Mesodermal cell (in vitro differentiated cells): ENCODE results near the gene PINK1.

Experiments
- H3K27ac ChIP-seq: 2 replicates; pipeline ENCODE4 v1.7.0; 2013; ENCODE audit warnings: mild to moderate bottlenecking, low read depth, low read length, moderate library complexity; ENCODE audit not compliant: severe bottlenecking
- H3K36me3 ChIP-seq: 2 replicates; pipeline ENCODE4 v1.7.1; 2013; ENCODE audit warnings: mild to moderate bottlenecking, low read length, moderate library complexity; ENCODE audit not compliant: control insufficient read depth, insufficient read depth
- H3K4me1 ChIP-seq: one replicate; pipeline ENCODE4 v1.7.1; 2013; ENCODE audit warnings: mild to moderate bottlenecking, low read length; ENCODE audit not compliant: insufficient read depth, control insufficient read depth, poor library complexity, severe bottlenecking
- H3K4me3 ChIP-seq: 2 replicates; pipeline ENCODE4 v1.7.0; 2013; ENCODE audit warnings: low read length, control low read depth, mild to moderate bottlenecking; ENCODE audit not compliant: insufficient read depth, poor library complexity, severe bottlenecking; ENCODE audit errors: extremely low read depth
- H3K9me3 ChIP-seq: 2 replicates; pipeline ENCODE4 v1.7.1; 2013; ENCODE audit warnings: mild to moderate bottlenecking, low read length, moderate library complexity; ENCODE audit not compliant: control insufficient read depth
- WGBS, 2 experiments: methylation state at CpG; one replicate each; pipeline ENCODE4 v1.1.5; 2013; ENCODE audit warnings: missing lambda C conversion rate in 2 of 2; ENCODE audit not compliant: insufficient coverage in 2 of 2; 5-methylcytosine and 5-hydroxymethylcytosine counted together

PINK1 gene

DNA sequence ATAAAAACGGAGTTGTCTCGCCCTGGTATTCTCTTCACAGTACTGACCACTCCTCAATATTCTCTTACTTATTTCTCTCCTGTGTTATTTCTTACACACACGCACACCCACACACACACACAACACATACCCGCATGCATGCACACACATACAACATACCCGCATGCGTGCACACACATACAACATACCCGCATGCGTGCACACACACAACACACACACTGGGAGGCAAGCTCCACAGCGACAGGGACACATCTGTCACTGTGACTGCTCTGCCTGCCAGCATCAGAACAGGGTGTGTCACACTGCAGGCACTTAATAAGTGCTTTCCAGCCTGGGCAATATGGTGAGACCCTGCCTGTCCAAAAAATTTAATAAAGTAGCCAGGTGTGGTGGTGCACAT is 48.7 kb downstream of the PINK1 start:
- H3K4me1 ChIP-seq: no peaks in the 10 kb centered on the region
- H3K4me3 ChIP-seq: no peak overlapping the region
- H3K36me3 ChIP-seq: no peaks in the 10 kb centered on the region
- no peak overlapping the region for H3K27ac ChIP-seq
- no peaks in the 10 kb centered on the region for H3K9me3 ChIP-seq
- WGBS, 2 experiments: 85 to 89% methylated on average over 2 to 9 of the region's 9 CpGs

DNA sequence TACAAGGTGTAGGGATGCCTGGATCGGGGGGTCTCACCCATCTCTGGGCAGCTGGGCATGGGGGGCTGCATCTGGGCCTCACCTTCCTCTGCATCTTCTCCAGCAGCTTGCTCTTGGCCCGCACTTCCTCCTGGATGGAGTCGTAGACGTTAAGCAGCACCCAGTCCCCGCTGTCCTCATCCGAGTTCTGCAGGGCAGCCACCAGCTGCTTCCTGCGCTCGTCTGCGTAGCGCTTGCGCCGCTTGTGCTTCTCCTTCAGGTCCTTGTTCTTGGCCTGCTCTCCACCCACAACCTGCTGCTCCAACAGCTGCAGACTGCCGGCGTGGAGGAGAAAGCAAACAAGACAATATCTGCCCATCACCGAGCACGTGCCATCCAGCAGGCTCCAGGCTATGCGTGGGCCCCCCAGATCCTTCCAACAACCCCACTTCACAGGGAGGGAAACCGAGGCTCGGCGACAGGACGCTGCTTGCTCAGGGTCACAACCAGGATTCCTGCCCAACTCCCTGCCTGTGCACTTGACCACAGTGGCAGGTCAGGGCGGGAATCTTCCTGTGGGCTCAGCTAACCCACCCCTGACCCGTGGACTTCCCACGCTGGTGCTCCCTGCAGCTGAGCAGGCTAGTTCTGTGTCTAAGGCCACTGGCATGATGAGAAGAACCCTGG is 49.4 kb downstream of the PINK1 start:
- 92 to 94% methylated on average over 15 to 22 of the region's 24 CpGs for WGBS, 2 experiments
- Histone ChIP-seq H3K4me3 (no peak overlapping the region), H3K36me3 (no peaks in the 10 kb centered on the region), H3K9me3 (no peaks in the 10 kb centered on the region), H3K27ac (no peak overlapping the region), H3K4me1 (no peaks in the 10 kb centered on the region)

DNA sequence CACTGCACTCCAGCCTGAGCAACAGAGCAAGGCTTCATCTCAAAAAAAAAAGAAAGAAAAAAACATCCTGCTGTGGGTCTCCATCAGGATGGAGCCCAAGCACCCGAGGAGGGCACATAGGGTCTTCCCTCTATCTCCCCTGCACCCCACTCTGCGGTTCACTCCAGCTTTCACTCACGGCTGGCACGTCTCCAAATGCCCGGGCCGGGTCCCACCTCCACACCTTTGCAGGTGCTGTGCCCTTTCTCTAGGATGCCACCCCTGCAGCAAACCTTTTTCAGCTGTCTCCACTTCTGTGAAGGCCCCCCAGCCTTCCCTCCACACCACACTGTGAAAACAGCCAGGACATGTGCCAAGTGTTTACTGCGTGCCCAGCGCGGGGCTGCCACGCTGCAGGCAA is 50.4 kb downstream of the PINK1 start:
- Histone ChIP-seq H3K4me1 (no peaks in the 10 kb centered on the region), H3K36me3 (no peaks in the 10 kb centered on the region), H3K4me3 (no peak overlapping the region), H3K9me3 (no peaks in the 10 kb centered on the region), H3K27ac (no peak overlapping the region)
- 91 to 98% methylated on average over 7 to 10 of the region's 10 CpGs for WGBS, 2 experiments

DNA sequence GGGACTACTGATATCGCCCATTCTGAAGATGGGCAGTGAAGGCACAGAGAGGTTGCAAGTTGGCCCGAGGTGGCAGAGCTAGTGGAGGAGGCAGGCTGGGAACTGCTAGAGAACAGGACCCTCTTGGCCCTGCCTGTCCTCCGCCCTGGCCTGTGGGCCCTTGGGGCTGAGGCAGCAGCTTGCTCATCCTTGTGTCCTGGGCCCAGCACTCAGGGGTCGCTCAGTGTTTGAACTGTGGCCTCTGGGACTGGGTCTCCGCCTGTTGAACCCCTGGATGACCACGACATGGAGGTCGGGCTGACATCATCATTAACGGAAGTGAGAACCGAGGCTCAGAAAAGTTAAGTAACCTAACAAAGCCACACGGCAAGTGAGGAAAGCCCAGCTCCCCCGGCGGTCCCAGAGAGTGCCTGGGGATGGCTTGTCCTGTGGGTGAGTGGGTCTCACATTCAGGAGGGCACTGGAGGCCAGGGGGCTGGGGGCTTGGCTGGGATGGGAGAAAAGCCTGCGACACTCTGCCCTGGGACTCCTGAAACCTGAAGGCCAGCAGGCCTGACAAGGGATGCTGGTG is 50.9 kb downstream of the PINK1 start:
- Histone ChIP-seq H3K4me3 (no peak overlapping the region), H3K27ac (no peak overlapping the region), H3K4me1 (no peaks in the 10 kb centered on the region), H3K9me3 (no peaks in the 10 kb centered on the region), H3K36me3 (no peaks in the 10 kb centered on the region)
- 90 to 91% methylated on average over 13 of the region's 13 CpGs for WGBS, 2 experiments

DNA sequence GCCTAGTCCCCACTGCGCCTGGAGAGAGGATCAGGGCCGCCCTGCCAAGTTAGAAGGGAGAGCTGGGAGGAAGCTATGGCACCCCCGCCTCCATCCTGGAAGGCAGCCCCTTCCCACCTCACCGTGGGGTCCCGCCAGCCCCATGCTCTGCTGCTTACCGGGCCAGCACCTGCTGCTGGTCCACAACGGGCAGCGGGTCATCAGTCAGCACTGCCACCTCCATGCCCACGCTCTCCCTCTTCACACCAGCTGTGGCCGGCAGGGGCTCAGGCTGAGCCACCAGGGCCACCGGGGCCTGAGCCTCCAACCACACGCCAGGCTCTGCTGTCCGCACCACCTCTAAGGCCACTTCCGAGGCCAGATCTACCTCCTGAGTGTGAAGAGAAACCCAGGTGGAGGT is 51.4 kb downstream of the PINK1 start:
- Histone ChIP-seq H3K4me3 (no peak overlapping the region), H3K36me3 (no peaks in the 10 kb centered on the region), H3K27ac (no peak overlapping the region), H3K9me3 (no peaks in the 10 kb centered on the region), H3K4me1 (no peaks in the 10 kb centered on the region)
- WGBS, 2 experiments: 88 to 95% methylated on average over 6 to 10 of the region's 14 CpGs

DNA sequence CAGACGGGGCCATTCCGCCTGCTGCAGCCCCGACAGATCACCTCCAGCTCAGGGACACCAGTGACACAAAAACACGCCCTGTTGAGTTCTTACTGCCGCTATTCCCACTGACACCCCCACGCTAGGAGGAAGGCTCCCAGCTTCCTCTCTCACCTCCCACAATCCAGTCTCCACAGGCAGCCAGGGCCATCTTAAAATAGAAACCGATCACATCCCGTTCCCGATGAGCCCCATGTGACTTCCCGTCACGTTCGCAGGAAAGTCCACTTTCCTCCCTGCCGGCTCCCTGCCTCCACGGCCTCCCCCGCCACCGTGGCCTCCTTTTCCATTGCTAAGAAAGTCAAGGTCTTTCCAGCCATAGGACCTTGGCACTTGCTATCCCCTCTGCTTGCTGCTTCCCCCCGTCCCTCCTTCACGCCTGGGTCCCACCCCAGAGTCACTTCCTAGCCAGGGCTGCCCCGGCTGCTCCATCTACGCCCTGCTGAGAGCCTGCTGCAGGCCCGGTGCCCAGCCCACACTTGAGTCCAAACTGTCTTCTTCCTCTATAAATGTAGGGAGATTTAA is 51.9 kb downstream of the PINK1 start:
- no peak overlapping the region for H3K4me3 ChIP-seq
- 84 to 93% methylated on average over 17 to 19 of the region's 21 CpGs for WGBS, 2 experiments

DNA sequence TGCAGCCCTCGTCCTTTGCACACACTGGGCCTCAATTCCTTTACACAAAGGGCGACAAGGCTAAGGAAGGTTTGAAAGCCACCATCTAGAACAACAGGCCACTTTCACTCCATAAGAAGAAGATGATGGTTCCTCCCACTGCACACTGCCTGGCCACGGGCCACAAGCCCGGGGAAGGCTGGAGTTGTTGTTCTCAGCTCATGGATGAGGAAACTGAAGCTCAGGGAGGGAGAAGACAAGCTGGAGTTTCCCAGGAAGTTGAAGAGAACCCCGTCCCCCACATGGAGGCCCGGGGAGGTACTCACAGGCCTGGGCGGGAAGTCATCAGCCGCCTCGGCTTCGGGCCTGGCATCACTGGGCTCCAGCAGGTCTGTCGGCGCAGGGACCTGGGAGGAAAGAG is 52.5 kb downstream of the PINK1 start:
- no peaks in the 10 kb centered on the region for H3K36me3 ChIP-seq
- no peaks in the 10 kb centered on the region for H3K4me1 ChIP-seq
- H3K27ac ChIP-seq: no peak overlapping the region
- H3K4me3 ChIP-seq: no peak overlapping the region
- no peaks in the 10 kb centered on the region for H3K9me3 ChIP-seq
- 96 to 100% methylated on average over 3 to 4 of the region's 12 CpGs for WGBS, 2 experiments

More for the DNA sequence above, 51.9 kb downstream of the PINK1 start:
- Histone ChIP-seq H3K9me3 (no peaks in the 10 kb centered on the region), H3K27ac (no peak overlapping the region), H3K36me3 (no peaks in the 10 kb centered on the region), H3K4me1 (no peaks in the 10 kb centered on the region)

DNA sequence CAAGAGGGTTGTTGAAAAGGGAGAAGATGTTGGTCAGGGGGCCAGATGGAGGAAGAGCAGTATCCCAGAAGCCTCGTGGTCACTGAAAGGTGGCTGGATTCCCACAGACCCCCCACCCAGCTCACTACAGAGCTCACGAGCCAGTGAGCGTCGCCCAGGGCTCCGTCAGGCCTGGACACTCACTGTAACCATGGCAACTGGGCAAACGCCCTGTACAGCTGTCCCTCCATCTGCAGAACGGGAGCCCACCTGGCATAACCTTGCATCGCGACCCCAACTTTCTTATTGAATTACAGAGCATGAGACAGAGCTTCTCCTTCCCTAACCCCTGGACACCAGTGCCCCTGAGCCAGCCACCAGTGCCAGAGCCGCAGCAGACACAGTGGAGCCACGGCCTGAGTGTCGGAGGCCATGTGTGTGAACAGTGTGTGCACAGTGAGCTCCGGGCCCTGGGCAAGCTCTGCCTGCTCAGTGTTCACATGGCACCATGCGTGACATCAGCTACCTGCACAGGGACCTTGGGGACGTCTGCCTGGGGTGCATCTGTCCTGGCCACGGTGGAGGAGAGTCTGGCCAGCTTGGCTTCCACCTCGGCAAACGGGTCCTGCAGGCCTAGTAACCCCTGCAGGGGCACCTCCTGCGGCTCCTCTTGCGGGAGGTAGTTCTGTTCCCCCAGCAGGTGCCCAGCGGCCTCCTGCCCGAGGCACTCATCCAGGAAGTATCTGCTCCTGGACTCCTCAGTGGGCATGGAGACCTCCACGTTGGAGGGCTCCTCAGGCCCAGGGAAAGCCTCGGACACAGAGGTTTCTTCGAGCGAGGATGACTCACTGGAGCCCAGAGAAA is 53.8 kb downstream of the PINK1 start:
- no peaks in the 10 kb centered on the region for H3K4me1 ChIP-seq
- H3K4me3 ChIP-seq: no peak overlapping the region
- H3K9me3 ChIP-seq: no peaks in the 10 kb centered on the region
- no peaks in the 10 kb centered on the region for H3K36me3 ChIP-seq
- 91 to 94% methylated on average over 22 to 23 of the region's 26 CpGs for WGBS, 2 experiments
- H3K27ac ChIP-seq: no peak overlapping the region

DNA sequence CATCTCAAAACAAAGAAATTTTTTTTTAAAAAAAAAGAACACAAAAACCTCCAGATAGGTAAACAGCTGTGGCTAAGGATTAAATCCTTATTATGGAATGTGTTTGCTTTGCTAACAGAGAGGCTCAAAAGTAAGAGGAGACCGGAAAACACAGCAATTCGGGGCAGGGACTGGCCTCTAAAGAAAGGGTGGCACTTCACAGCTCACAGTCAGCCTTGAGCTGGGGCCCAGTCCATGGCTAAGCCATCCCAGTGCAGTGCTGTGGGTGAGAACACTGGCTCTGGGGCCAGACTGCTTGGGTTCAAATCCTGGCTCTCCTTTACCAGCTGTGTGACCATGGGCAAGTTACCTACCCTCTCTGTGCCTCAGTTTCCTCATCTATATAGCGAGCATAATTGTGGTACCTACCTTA is 56.4 kb downstream of the PINK1 start:
- Histone ChIP-seq H3K9me3 (no peaks in the 10 kb centered on the region), H3K4me1 (no peaks in the 10 kb centered on the region), H3K36me3 (no peaks in the 10 kb centered on the region), H3K27ac (no peak overlapping the region), H3K4me3 (no peak overlapping the region)
- WGBS, 2 experiments: 95 to 97% methylated on average over 3 of the region's 3 CpGs

DNA sequence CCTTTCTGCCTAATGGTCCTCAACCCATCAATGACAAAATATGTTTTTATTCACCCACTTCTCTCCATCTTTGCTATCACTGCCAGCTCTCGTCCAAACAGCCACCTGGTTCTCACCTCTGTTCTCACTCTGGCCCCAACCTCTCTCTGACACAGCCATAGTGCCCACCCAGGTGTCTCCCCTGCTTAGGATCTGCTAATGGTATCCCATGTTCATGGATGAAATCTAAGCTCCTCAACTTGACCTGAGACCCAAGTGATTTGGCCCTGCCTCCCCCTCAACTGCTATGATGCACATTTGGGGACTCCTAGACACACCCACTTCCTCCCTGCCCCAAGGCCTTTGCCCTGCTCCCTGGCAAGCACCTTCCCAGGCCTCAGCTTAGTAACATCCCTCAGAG is 58.6 kb downstream of the PINK1 start:
- no peaks in the 10 kb centered on the region for H3K9me3 ChIP-seq
- WGBS, 2 experiments: 89 to 90% methylated on average over 1 of the region's 1 CpG

More for the DNA sequence above, 58.6 kb downstream of the PINK1 start:
- H3K4me1 ChIP-seq: no peaks in the 10 kb centered on the region
- no peak overlapping the region for H3K27ac ChIP-seq
- no peaks in the 10 kb centered on the region for H3K36me3 ChIP-seq
- H3K4me3 ChIP-seq: no peak overlapping the region
